Measurements from ENCODE around the gene NCS1. TPM values are rescaled to one million over a fixed set of nuclear protein-coding genes. Genes with fewer than 3 reads are reported as not detected.

Gene NCS1
- polyA plus RNA-seq, 3 donors: not detected

DNA sequence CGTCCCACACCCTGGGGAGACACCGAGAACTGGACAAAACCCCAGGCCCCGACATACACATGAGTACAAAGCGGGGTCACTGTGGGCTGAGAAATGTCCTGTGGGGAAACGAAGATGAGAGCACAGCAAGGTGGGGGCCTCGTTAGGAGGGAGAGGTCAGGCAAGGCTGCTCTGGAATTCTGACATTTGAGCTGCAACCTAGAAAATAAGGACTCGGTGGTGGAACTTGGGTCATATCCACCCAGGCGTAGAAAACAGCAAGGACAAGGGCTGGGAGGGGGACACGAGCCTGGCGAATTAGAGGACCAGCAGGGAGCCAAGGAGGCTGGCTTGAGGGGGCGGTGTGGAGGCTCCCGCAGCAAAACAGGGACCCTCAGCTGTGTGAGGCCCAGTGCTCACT lies 32.8 kb downstream of the NCS1 start:
- no peak overlapping the region for H3K27ac Mint-ChIP-seq
- WGBS (ENCODE audit: insufficient coverage): 95% methylated on average over 8 of the region's 12 CpGs
- H3K79me2 ChIP-seq (ENCODE audit: insufficient read depth, low read length): no peaks in the 10 kb centered on the region

GRCh38 chr9:130205912-130206311 lies 33.7 kb downstream of the NCS1 start:
- H3K27me3 ChIP-seq (ENCODE audit: control insufficient read depth in 2 of 2, insufficient read depth in 2 of 2, low read length in 2 of 2): no peaks in the 10 kb centered on the region
- TF ChIP-seq, protein P1, sequence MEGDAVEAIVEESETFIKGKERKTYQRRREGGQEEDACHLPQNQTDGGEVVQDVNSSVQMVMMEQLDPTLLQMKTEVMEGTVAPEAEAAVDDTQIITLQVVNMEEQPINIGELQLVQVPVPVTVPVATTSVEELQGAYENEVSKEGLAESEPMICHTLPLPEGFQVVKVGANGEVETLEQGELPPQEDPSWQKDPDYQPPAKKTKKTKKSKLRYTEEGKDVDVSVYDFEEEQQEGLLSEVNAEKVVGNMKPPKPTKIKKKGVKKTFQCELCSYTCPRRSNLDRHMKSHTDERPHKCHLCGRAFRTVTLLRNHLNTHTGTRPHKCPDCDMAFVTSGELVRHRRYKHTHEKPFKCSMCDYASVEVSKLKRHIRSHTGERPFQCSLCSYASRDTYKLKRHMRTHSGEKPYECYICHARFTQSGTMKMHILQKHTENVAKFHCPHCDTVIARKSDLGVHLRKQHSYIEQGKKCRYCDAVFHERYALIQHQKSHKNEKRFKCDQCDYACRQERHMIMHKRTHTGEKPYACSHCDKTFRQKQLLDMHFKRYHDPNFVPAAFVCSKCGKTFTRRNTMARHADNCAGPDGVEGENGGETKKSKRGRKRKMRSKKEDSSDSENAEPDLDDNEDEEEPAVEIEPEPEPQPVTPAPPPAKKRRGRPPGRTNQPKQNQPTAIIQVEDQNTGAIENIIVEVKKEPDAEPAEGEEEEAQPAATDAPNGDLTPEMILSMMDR (IDR thresholded peaks at IDR 0.05): no peak
- no peak overlapping the region for H2AFZ ChIP-seq (ENCODE audit: insufficient read depth, low read depth, low read length, poor library complexity, severe bottlenecking)
- no peaks in the 10 kb centered on the region for H3K4me1 ChIP-seq (ENCODE audit: control insufficient read depth in 1 of 2, insufficient read depth in 2 of 2, low read length in 2 of 2)
- intact Hi-C loops (cut with micrococcal nuclease): no loop called here
- H3K9ac ChIP-seq (ENCODE audit: insufficient read depth, low read length, poor library complexity, severe bottlenecking): no peak overlapping the region
- no peak overlapping the region for H3K27ac Mint-ChIP-seq
- H3K4me3 Mint-ChIP-seq: no peak overlapping the region
- H3K4me3 ChIP-seq (replicated peaks in 1 of 3; ENCODE audit: low read depth in 2 of 3, low read length in 3 of 3): no peak overlapping the region
- no peaks in the 10 kb centered on the region for H4K20me1 ChIP-seq (ENCODE audit: insufficient read depth, low read length)
- WGBS (ENCODE audit: insufficient coverage): 97% methylated on average over 3 of the region's 5 CpGs
- no peaks in the 10 kb centered on the region for H3K36me3 ChIP-seq (replicated peaks in 1 of 2; ENCODE audit: control insufficient read depth in 1 of 2, insufficient read depth in 2 of 2, low read length in 2 of 2)
- H3K79me2 ChIP-seq (ENCODE audit: insufficient read depth, low read length): no peaks in the 10 kb centered on the region
- no peaks in the 10 kb centered on the region for H3K36me3 Mint-ChIP-seq
- H3K27ac ChIP-seq (ENCODE audit: low read depth in 1 of 2, low read length in 2 of 2): no peak overlapping the region
- peaks cover 0 to 3% (median 0%) of the 10 kb centered on the region in 7 donors for H3K9me3 Mint-ChIP-seq
- H3K4me2 ChIP-seq (replicated peaks; ENCODE audit: extremely low read depth, low read length, poor library complexity, severe bottlenecking): no peak overlapping the region
- H3K9me3 ChIP-seq (replicated peaks in 1 of 2; ENCODE audit: control insufficient read depth in 1 of 2, insufficient read depth in 1 of 2, low read length in 2 of 2): no peaks in the 10 kb centered on the region
- no peaks in the 10 kb centered on the region for H3K4me1 Mint-ChIP-seq
- peaks cover 3 to 14% (median 7%) of the 10 kb centered on the region in 3 donors for H3K27me3 Mint-ChIP-seq (ENCODE audit: low read depth in 3 of 3)
- no peak for DNase-seq

More for the DNA sequence above, 32.8 kb downstream of the NCS1 start:
- Histone ChIP-seq H3K4me1 (ENCODE audit: control insufficient read depth in 1 of 2, insufficient read depth in 2 of 2, low read length in 2 of 2) (no peaks in the 10 kb centered on the region), H3K9ac (ENCODE audit: insufficient read depth, low read length, poor library complexity, severe bottlenecking) (no peak overlapping the region), H3K4me3 (replicated peaks in 1 of 3; ENCODE audit: low read depth in 2 of 3, low read length in 3 of 3) (no peak overlapping the region), H3K36me3 (replicated peaks in 1 of 2; ENCODE audit: control insufficient read depth in 1 of 2, insufficient read depth in 2 of 2, low read length in 2 of 2) (no peaks in the 10 kb centered on the region), H3K27ac (ENCODE audit: low read depth in 1 of 2, low read length in 2 of 2) (no peak overlapping the region), H2AFZ (ENCODE audit: insufficient read depth, low read depth, low read length, poor library complexity, severe bottlenecking) (no peak overlapping the region), H4K20me1 (ENCODE audit: insufficient read depth, low read length) (no peaks in the 10 kb centered on the region), H3K27me3 (ENCODE audit: control insufficient read depth in 2 of 2, insufficient read depth in 2 of 2, low read length in 2 of 2) (no peaks in the 10 kb centered on the region), H3K9me3 (replicated peaks in 1 of 2; ENCODE audit: control insufficient read depth in 1 of 2, insufficient read depth in 1 of 2, low read length in 2 of 2) (no peaks in the 10 kb centered on the region), H3K4me2 (replicated peaks; ENCODE audit: extremely low read depth, low read length, poor library complexity, severe bottlenecking) (no peak overlapping the region)
- Mint-ChIP-seq H3K27me3 (ENCODE audit: low read depth in 3 of 3) (peaks cover 5 to 12% (median 7%) of the 10 kb centered on the region in 3 donors), H3K4me3 (no peak overlapping the region), H3K36me3 (no peaks in the 10 kb centered on the region), H3K4me1 (no peaks in the 10 kb centered on the region), H3K9me3 (peaks cover 0 to 3% (median 0%) of the 10 kb centered on the region in 7 donors)
- TF ChIP-seq, protein P1 (IDR thresholded peaks at IDR 0.05): no peak
- DNase-seq: no peak
- intact Hi-C loops (cut with micrococcal nuclease): no loop called here
